CD4-positive, alpha-beta T cell treated with Interleukin-12 subunit alpha and Interleukin-12 subunit beta, for 1 hour (primary cell): ENCODE data around the gene SART1.

ENCODE experiments used
- DNase-seq: peaks from one replicate; pipeline ENCODE4 v3.0.0-alpha.2; 2020

Gene SART1

GRCh38 chr11:65968600-65969482, 7.3 kb downstream of the SART1 start:
- DNase-seq, result no peak

GRCh38 chr11:65972116-65972515, 10.6 kb downstream of the SART1 start:
- DNase-seq, result no peak

DNA sequence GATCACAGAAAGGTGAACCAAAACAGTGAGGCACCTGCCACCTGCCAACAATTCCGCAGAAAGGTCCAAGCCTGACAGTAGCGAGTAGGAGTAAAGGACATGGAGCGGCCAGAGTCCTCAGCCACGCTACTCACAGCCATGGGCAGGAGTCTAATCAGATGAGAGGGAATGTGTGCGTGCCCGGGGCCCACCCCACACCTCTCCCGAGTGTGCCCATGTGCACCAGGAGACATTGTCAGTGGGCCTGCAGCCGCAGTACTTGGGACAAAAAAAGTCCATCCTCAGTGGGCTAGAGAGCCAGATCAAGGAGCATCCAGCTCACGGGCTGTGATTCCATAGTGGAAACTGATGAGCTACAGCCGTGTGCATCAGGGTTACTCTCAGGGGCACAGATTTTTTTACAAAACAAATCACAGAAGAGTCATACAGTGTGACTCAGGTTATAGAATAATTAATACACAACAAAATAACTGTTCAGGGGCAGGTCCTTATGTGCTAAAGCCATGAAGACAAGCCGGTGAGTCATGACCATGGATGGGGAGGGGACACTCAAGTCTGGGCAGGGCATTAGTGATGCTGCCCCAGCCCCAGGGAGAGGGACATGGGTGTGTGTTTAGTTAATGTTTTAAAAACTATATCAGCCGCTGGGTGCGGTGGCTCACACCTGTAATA, 12.0 kb downstream of the SART1 start:
- DNase-seq, result no peak

DNA sequence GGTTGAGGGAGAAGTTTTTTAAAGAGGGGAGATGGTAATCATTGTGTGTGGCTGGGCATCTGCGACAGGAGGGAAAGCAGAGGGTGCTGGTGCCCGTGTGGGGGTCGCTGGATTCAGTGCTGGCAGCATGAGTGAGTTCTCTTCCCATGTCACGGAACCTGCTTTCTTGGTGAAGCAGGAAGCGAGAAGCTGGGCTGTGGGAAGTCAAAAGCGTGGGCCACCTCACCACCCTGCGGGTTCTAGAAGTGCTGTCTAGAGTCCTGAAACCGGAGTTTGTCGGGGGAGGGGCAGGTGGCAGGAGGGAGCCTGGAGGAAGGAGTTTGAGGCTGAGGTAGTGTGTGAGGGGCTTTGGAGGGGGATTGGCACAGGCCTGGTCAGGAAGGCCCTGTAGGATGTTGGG, 14.2 kb downstream of the SART1 start:
- DNase-seq, result no peak

- no peak for DNase-seq
Measured at GRCh38 chr11:65976216-65977176, 15.0 kb downstream of the SART1 start.

DNA sequence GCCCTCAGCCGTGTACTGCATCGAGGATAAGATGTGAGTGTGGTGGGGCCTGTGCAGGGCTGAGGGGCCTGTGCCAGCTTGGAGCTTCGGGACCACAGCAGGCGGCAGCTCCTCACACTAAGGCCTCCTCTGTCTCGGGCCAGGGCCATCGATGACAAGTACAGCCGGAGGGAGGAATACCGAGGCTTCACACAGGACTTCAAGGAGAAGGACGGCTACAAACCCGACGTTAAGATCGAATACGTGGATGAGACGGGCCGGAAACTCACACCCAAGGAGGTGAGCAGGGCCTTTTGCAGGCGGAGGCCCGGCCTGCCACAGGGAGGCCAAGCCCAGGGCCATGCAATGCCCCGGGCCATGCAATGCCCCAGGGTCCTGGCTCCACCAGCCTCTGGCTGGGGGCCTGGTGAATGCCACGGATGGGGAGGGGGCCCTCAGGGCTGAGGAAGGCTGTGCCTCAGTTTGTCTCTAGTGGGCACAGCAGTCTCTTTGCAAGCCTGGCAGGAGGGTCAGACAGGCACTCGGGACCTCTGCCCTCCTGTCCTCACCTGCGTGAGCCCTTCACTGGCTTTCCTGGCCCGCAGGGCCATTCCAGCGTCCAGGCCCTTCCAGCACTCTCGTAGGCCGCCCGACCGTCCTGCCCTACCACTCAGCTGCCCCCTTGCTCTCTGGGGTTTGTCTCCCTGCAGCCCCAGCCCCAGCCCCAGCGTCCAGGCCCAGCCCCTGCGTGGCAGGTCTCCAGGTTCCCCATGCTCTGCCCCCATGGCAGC, 16.3 kb downstream of the SART1 start:
- no peak for DNase-seq

DNA sequence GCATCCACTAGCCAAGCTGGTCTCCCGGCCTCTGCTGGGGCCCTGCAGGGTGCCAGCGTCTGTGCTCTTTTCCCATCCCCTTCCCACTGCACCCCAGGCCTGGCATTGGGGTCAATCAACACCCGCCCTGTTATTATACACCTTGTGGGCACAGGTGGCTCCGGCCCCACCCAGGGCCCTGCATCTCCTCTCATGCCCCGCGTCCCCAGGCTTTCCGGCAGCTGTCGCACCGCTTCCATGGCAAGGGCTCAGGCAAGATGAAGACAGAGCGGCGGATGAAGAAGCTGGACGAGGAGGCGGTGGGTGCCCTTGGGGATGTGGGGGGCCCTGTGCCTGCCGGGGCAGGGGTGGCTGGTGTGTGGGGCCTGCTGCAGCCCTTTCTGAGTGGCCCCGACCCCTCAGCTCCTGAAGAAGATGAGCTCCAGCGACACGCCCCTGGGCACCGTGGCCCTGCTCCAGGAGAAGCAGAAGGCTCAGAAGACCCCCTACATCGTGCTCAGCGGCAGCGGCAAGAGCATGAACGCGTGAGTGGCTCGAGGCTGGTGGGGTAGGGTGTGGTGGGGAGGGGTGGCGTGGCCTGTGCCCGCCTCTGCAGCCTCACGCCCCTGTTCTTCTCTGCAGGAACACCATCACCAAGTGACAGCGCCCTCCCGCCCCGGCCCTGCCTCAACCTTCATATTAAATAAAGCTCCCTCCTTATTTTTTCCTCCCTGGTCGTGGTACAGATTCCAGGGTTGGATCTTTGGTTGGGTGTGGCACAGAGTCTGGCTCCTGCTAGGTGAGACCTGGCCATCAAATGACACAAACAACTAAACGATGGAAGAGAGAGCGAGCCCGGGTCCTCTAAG, 17.1 kb downstream of the SART1 start:
- no peak for DNase-seq

- no peak for DNase-seq
Measured at GRCh38 chr11:65979261-65979759, 17.8 kb downstream of the SART1 start.

GRCh38 chr11:65981101-65981740, 19.7 kb downstream of the SART1 start:
- DNase-seq, result no peak

- no peak for DNase-seq
Measured at GRCh38 chr11:65981972-65982823, 20.7 kb downstream of the SART1 start.

- no peak for DNase-seq
Measured at GRCh38 chr11:65982824-65983588, 21.5 kb downstream of the SART1 start.

DNA sequence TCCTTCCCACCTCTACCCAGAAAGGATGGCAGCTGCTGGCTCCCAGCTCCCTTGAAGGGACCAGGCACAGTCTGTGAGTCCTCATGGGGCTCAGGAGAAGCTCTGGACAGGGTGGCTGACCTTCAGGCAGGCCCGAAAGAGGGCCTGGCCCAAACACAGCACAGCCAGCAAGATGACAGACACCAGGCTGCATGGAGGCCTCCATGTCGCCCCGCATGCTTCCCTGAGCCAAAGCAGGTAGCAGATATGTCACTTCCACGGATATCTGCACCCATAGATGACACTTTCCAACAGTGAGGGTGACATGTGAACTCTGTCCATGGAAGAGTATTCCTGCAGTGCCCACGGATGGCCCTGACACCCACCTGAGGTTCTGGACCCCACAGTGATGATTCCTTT, 22.1 kb downstream of the SART1 start:
- no peak for DNase-seq

DNA sequence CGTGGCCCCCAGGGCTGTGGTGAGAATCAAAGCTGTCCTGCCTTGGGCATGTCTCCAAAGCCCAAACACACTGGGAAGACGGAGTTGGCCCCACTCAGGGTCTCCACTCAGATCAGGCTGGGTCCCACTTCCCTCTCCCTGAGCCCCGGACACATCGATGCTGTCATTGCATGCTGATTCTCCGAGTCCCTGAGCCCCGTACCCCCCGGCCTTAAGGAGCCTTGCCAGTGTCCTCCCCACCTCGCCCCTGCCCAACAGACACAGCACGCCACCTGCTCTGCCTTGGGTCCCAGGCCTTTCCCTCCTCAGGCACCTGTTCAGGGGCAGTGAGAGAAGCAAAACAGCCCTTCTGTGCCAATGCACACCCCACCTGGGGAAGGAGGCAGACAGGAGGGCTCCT, 25.8 kb downstream of the SART1 start:
- DNase-seq, result no peak

DNA sequence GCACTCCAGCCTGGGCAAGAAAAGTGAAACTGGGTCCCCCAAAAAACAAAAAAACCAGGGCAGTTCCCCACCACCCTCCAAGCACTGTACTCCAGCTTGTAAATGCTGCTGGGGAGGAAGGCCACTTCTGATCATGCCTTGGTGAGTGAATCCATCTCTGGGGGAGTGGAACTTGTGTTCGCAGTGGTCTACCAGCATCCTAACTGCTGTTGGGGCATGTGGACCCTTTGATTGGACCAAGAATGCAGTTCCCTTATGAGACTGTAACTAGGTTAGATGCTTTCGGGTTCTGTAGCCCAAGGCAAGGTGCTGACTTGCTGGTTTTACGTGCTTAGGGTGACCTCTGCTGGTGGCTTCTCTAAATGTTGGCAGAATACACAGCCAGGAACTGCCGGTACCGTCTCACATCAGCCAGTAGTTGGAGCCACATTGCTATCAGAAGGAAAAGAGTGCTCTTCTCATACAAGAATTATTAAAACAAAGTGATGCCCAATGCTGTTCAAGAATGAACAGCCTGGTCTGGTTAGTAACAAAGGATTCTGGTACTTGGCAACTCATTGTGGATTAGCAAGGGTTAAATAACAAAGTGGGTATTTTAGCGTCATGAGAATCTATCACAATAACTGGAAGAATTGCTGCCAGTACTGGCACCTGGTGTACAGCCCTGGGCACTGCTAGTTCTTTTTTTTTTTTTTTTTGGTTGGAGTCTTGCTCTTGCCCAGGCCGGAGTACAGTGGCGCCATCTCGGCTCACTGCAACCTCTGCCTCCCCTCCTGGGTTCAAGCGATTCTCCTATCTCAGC, 27.5 kb downstream of the SART1 start:
- DNase-seq, result peak; percentile 95

DNA sequence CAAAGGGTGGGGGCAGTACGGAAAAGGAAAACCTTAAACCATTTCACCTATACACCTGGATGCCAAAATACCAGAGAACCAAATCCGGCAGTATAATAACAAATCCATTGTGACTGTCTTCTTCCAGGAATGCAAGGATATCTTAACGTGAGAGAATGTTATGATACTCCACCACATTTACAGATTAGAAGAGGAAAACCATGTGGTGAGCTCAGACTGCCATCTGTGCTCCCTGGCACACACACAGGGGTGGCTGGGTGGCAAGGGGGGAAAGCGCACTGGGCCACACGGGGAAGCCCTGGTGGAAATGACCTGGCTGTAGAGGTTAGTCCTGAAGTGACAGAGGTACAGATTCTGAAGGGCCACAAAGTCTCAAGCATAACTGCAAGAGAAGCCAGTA, 30.5 kb downstream of the SART1 start:
- no peak for DNase-seq

- no peak for DNase-seq
Measured at GRCh38 chr11:65997286-65997685, 35.8 kb downstream of the SART1 start.

DNA sequence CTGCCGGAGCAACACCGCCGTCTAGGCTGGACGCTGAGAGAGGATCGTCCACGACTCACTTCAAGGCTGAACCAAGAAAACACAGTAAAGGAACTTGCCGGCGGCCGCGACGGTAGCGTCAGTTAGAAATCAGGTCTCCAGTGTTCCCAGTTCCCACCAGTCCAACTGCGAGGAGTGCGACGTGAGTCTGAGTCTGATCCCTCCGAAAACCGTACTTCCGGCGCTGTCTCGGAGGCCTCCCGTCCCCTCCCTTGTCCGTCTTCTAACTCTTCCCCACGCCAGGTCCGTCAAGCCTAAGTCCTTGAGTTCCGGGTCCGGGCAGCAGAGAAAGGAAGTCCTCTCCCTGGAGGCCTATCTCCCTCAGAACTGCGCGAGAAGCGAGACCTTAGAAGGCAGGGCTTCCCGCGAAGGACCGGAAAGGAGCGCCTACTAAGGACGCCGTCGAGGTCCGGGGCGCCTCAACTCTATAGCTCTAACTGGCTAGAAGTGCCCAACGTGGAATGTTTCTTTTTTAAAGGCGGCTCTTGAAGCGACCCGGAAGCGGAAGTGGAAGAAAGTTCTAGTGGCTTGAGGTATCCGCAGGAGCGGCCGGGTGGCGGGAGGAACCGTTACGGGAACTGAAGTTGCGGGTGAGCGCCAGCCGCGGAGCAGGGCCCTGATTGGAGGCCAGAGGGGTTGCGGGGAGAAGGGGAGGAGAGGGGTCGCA, 40.6 kb downstream of the SART1 start, which contains the start of the genes BANF1 and EIF1AD:
Gene BANF1, plus strand, starts transcription at position 562 of the 706 bp plus-strand sequence. CDS start 748 bp downstream, outside the sequence.
Gene EIF1AD, minus strand, starts transcription at position 216 of the 706 bp plus-strand sequence. CDS start 1,768 bp downstream, outside the sequence.
- DNase-seq, result peak; percentile 95
